Astrocyte (in vitro differentiated cells and primary cell): Measurements from ENCODE around the gene KLHL9. TPM values are rescaled to one million over a fixed set of nuclear protein-coding genes. Genes with fewer than 3 reads are reported as not detected.

Experiments
- DNase-seq: peaks from one replicate; pipeline ENCODE4 v3.0.0-alpha.2; 2010; ENCODE audit warnings: low read depth
- FAIRE-seq: peaks from 2 replicates; lab custom pipeline; 2011; peaks lifted over from hg19 to GRCh38; lab: Jason Lieb, UNC
- H2AFZ ChIP-seq: 2 replicates; pipeline ENCODE4 v1.6.0; 2012; ENCODE audit warnings: low read depth, low read length, inconsistent platforms
- H3K27ac ChIP-seq: 2 replicates; pipeline ENCODE4 v1.5.1; 2011; ENCODE audit warnings: low read depth, low read length, inconsistent platforms
- H3K27me3 ChIP-seq: 2 replicates; pipeline ENCODE4 v1.6.0; 2011; ENCODE audit warnings: low read length, inconsistent platforms; ENCODE audit not compliant: insufficient read depth
- H3K36me3 ChIP-seq: 2 replicates; pipeline ENCODE4 v1.5.1; 2011; ENCODE audit warnings: low read length, inconsistent platforms; ENCODE audit not compliant: insufficient read depth
- H3K4me1 ChIP-seq: 2 replicates; pipeline ENCODE4 v1.5.1; 2011; ENCODE audit warnings: low read length, inconsistent platforms; ENCODE audit not compliant: insufficient read depth
- H3K4me2 ChIP-seq: 2 replicates; pipeline ENCODE4 v1.6.0; 2012; ENCODE audit warnings: low read length, inconsistent platforms
- H3K4me3 ChIP-seq: 2 replicates; pipeline ENCODE4 v1.5.1; 2011; ENCODE audit warnings: low read depth, mild to moderate bottlenecking, low read length, inconsistent platforms; ENCODE audit not compliant: insufficient read depth
- H3K79me2 ChIP-seq: 2 replicates; pipeline ENCODE4 v1.6.0; 2012; ENCODE audit warnings: mild to moderate bottlenecking, low read length, inconsistent platforms; ENCODE audit not compliant: insufficient read depth
- H3K9ac ChIP-seq: 2 replicates; pipeline ENCODE4 v1.6.0; 2012; ENCODE audit warnings: mild to moderate bottlenecking, low read length, inconsistent platforms
- H3K9me3 ChIP-seq: 2 replicates; pipeline ENCODE4 v1.5.1; 2012; ENCODE audit warnings: low read depth, mild to moderate bottlenecking, low read length, inconsistent platforms; ENCODE audit not compliant: insufficient read depth
- H4K20me1 ChIP-seq: 2 replicates; pipeline ENCODE4 v1.6.0; 2012; ENCODE audit warnings: low read length, inconsistent platforms; ENCODE audit not compliant: insufficient read depth
- H3K27ac Mint-ChIP-seq: one replicate; pipeline ENCODE4 v1.8.0; 2021; ENCODE audit warnings: mild to moderate bottlenecking, mixed read lengths; ENCODE audit not compliant: unreplicated experiment
- H3K27me3 Mint-ChIP-seq: one replicate; pipeline ENCODE4 v1.8.0; 2021; ENCODE audit warnings: low read depth, mixed read lengths; ENCODE audit not compliant: unreplicated experiment
- H3K36me3 Mint-ChIP-seq: one replicate; pipeline ENCODE4 v1.8.0; 2021; ENCODE audit warnings: low read depth, mixed read lengths; ENCODE audit not compliant: unreplicated experiment
- H3K4me1 Mint-ChIP-seq: one replicate; pipeline ENCODE4 v1.8.0; 2021; ENCODE audit warnings: low read depth, mixed read lengths; ENCODE audit not compliant: unreplicated experiment
- H3K4me3 Mint-ChIP-seq: one replicate; pipeline ENCODE4 v1.8.0; 2021; ENCODE audit warnings: mild to moderate bottlenecking, moderate library complexity, mixed read lengths; ENCODE audit not compliant: unreplicated experiment
- H3K9me3 Mint-ChIP-seq: one replicate; pipeline ENCODE4 v1.8.0; 2021; ENCODE audit warnings: mild to moderate bottlenecking, mixed read lengths; ENCODE audit not compliant: unreplicated experiment
- CTCF ChIP-seq: IDR thresholded peaks from 2 replicates; pipeline ENCODE4 v1.5.1; 2011; ENCODE audit warnings: low read depth, mild to moderate bottlenecking, inconsistent platforms, low read length, moderate library complexity; ENCODE audit not compliant: insufficient read depth
- EZH2 ChIP-seq: IDR thresholded peaks from 2 replicates; pipeline ENCODE4 v1.6.1; 2012; ENCODE audit warnings: mild to moderate bottlenecking, low read length, inconsistent platforms; ENCODE audit not compliant: insufficient read depth
- total RNA-seq: library from RNA; stranded (reverse); gene quantifications from 2 replicates; pipeline ENCODE4 v1.2.1, GENCODE V29; 2021

Gene KLHL9
- total RNA-seq, 1 donor from 2014 or later = 30.3 TPM

DNA sequence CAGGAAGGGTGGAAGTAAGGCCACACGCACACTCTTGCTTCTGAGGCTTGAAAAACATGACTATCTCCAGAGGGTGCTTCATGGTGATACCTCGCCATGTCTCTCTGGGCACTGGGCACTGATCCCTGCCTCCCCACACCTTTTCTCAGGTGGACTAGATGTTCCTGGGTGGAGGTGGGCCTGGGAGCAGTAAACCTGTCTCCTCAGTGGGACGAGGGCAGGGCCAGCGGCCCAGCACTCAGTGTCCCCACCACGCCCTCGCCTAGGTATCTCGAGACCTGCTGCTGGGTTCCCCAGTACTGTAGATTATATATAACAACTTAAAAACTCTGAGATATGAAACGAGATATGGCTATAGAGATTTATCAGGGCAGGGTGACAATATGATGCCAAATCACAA lies 27.1 kb upstream of the KLHL9 start:
- peaks cover 9% of the 10 kb centered on the region for H3K27me3 ChIP-seq
- no peak overlapping the region for H3K27ac ChIP-seq
- FAIRE-seq (no peak), DNase-seq (no peak)
- no peak overlapping the region for H2AFZ ChIP-seq
- no peaks in the 10 kb centered on the region for H3K36me3 ChIP-seq
- H3K9me3 Mint-ChIP-seq = no peaks in the 10 kb centered on the region
- no peaks in the 10 kb centered on the region for H3K79me2 ChIP-seq
- no peaks in the 10 kb centered on the region for H4K20me1 ChIP-seq
- no peaks in the 10 kb centered on the region for H3K9me3 ChIP-seq
- no peak overlapping the region for H3K4me3 ChIP-seq
- no peak overlapping the region for H3K4me3 Mint-ChIP-seq
- H3K4me1 Mint-ChIP-seq = peaks cover 5% of the 10 kb centered on the region
- no peaks in the 10 kb centered on the region for H3K36me3 Mint-ChIP-seq
- H3K27ac Mint-ChIP-seq = no peak overlapping the region
- TF ChIP-seq EZH2 = no peak
- no peak for TF ChIP-seq CTCF
- no peak overlapping the region for H3K4me2 ChIP-seq
- no peaks in the 10 kb centered on the region for H3K4me1 ChIP-seq
- H3K9ac ChIP-seq = no peak overlapping the region
- H3K27me3 Mint-ChIP-seq = peaks cover 10% of the 10 kb centered on the region

DNA sequence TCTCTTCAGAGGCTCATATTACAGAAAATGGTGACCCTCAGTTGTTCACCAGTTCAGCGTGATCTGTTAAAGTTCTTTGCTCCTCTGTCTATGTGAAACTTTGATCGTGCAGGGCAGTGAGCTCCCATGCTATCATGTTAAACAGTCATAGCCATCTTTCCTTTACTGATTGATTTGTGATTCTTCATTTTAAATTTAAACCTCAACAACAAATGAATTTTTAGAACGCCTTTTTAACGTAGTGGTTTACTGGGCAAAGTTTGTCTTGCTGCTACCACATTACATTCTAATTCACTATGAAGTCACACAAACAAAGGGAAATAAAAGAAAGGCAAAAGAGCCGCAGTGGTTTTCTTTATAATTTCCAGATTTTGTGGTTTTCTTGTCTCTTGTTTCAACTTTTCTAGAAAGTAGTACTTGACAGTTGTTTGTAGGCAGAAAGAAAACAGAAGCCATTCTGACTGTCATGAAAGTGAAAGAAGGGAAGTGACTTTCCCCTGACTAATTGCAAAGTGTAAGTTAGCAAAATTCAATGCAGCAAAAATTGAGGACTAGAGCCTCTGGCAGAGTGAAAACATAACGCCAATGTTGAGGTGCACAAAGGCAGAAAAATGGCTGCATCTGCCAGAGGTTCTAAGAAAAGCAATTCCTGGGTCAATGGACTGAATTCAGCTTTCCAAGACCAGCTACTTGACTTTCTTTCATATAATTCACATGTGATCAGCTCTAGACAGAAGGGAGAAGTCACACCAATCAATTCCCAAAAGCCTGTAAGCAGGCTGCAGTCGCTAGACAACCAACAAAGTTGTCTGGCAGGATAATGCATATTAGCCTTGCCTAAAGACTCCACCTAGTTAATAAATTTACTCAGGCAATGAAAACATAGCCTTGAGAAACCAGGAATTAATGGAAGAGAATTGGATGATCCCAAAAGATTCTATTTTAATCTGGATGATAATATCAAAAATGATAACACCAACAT lies 22.6 kb upstream of the KLHL9 start:
- peaks cover 3% of the 10 kb centered on the region for H3K9me3 Mint-ChIP-seq
- Histone ChIP-seq H3K79me2 (no peaks in the 10 kb centered on the region), H3K36me3 (no peaks in the 10 kb centered on the region), H3K27me3 (no peaks in the 10 kb centered on the region), H3K9ac (no peak overlapping the region), H3K9me3 (no peaks in the 10 kb centered on the region), H3K27ac (no peak overlapping the region), H3K4me1 (no peaks in the 10 kb centered on the region), H3K4me3 (no peak overlapping the region), H2AFZ (peak overlapping the region; percentile 45), H4K20me1 (no peaks in the 10 kb centered on the region), H3K4me2 (peak overlapping the region; percentile 55)
- no peaks in the 10 kb centered on the region for H3K4me1 Mint-ChIP-seq
- DNase-seq = peak; percentile 4
- H3K4me3 Mint-ChIP-seq = no peak overlapping the region
- no peak for FAIRE-seq
- TF ChIP-seq CTCF (no peak), EZH2 (no peak)
- H3K27me3 Mint-ChIP-seq = no peaks in the 10 kb centered on the region
- H3K36me3 Mint-ChIP-seq = no peaks in the 10 kb centered on the region
- H3K27ac Mint-ChIP-seq = no peak overlapping the region

DNA sequence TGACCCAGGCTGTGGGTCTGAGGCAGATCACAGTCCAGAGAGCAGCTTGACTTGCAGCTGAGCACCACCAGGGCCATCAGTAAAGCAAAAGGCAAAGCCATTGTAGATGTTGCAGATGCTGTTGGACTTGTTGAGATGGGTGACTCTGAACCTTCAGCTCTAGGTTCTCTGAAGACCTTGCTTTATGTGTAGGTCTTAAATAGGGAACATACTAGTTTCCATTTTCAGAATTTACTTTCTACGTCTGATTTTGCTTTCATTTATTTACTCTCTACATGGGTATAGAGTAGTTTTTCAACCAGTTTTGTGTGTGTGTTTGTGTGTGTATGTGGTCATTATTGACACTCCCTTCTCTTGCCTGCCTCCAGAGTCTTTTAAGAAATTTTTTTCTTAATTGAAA lies 15.6 kb upstream of the KLHL9 start, which contains the start of gene IFNA6:
Gene IFNA6 (minus strand): TSS at position 101 of the 400 bp plus-strand sequence. CDS start 0 bp downstream, at position 101.
- H3K27me3 ChIP-seq = peaks cover 17% of the 10 kb centered on the region
- H3K9me3 ChIP-seq = no peaks in the 10 kb centered on the region
- H4K20me1 ChIP-seq = no peaks in the 10 kb centered on the region
- H3K27ac ChIP-seq = no peak within 1 kb of the TSS
- H3K9me3 Mint-ChIP-seq = peaks cover 6% of the 10 kb centered on the region
- no peaks in the 10 kb centered on the region for H3K79me2 ChIP-seq
- TF ChIP-seq EZH2 (no peak), CTCF (no peak)
- DNase-seq (no peak), FAIRE-seq (no peak)
- no peaks in the 10 kb centered on the region for H3K27me3 Mint-ChIP-seq
- H3K27ac Mint-ChIP-seq = no peak within 1 kb of the TSS
- no peaks in the 10 kb centered on the region for H3K36me3 Mint-ChIP-seq
- H3K9ac ChIP-seq = no peak within 1 kb of the TSS
- H3K4me1 ChIP-seq = no peaks in the 10 kb centered on the region
- H2AFZ ChIP-seq = no peak within 1 kb of the TSS
- no peak within 1 kb of the TSS for H3K4me3 ChIP-seq
- no peaks in the 10 kb centered on the region for H3K36me3 ChIP-seq
- H3K4me2 ChIP-seq = no peak within 1 kb of the TSS
- no peaks in the 10 kb centered on the region for H3K4me1 Mint-ChIP-seq
- H3K4me3 Mint-ChIP-seq = no peak within 1 kb of the TSS
